Left kidney (tissue), 8 donors: ENCODE data around the gene GABRB3. TPM values are rescaled to one million over a fixed set of nuclear protein-coding genes. Genes with fewer than 3 reads are reported as not detected.

ENCODE experiments used
- DNase-seq: peaks from one replicate; pipeline ENCODE4 v3.0.0-alpha.2; 2013
- long read RNA-seq, 8 donors: transcript quantifications; one replicate each; lab custom pipeline, GENCODE V29; 2026
- polyA plus RNA-seq: library from polyadenylated mRNA; unstranded; fragments of 120-200 nt; gene quantifications from one replicate; pipeline ENCODE4 v1.2.1, GENCODE V29; 2013; ENCODE audit not compliant: insufficient read length

GABRB3 gene
- polyA plus RNA-seq = 6.0 TPM
- long read RNA-seq, donor 1, full-length matches to known transcripts = 9 of 9 reads
- long read RNA-seq, donor 1, partial matches to known transcripts = 0 of 9 reads
- long read RNA-seq, donor 1, other reads (novel, unspliced or antisense) = 0 of 9 reads
- long read RNA-seq, donor 2, full-length matches to known transcripts = 2 of 2 reads
- long read RNA-seq, donor 2, partial matches to known transcripts = 0 of 2 reads
- long read RNA-seq, donor 2, other reads (novel, unspliced or antisense) = 0 of 2 reads
- long read RNA-seq, donor 3, full-length matches to known transcripts = 1 of 1 reads
- long read RNA-seq, donor 3, partial matches to known transcripts = 0 of 1 reads
- long read RNA-seq, donor 3, other reads (novel, unspliced or antisense) = 0 of 1 reads
- long read RNA-seq, donor 4 = 0 reads
- long read RNA-seq, donor 5, full-length matches to known transcripts = 3 of 3 reads
- long read RNA-seq, donor 5, partial matches to known transcripts = 0 of 3 reads
- long read RNA-seq, donor 5, other reads (novel, unspliced or antisense) = 0 of 3 reads
- long read RNA-seq, donor 6, full-length matches to known transcripts = 1 of 1 reads
- long read RNA-seq, donor 6, partial matches to known transcripts = 0 of 1 reads
- long read RNA-seq, donor 6, other reads (novel, unspliced or antisense) = 0 of 1 reads
- long read RNA-seq, donor 7, full-length matches to known transcripts = 4 of 4 reads
- long read RNA-seq, donor 7, partial matches to known transcripts = 0 of 4 reads
- long read RNA-seq, donor 7, other reads (novel, unspliced or antisense) = 0 of 4 reads
- long read RNA-seq, donor 8, full-length matches to known transcripts = 1 of 1 reads
- long read RNA-seq, donor 8, partial matches to known transcripts = 0 of 1 reads
- long read RNA-seq, donor 8, other reads (novel, unspliced or antisense) = 0 of 1 reads

DNA sequence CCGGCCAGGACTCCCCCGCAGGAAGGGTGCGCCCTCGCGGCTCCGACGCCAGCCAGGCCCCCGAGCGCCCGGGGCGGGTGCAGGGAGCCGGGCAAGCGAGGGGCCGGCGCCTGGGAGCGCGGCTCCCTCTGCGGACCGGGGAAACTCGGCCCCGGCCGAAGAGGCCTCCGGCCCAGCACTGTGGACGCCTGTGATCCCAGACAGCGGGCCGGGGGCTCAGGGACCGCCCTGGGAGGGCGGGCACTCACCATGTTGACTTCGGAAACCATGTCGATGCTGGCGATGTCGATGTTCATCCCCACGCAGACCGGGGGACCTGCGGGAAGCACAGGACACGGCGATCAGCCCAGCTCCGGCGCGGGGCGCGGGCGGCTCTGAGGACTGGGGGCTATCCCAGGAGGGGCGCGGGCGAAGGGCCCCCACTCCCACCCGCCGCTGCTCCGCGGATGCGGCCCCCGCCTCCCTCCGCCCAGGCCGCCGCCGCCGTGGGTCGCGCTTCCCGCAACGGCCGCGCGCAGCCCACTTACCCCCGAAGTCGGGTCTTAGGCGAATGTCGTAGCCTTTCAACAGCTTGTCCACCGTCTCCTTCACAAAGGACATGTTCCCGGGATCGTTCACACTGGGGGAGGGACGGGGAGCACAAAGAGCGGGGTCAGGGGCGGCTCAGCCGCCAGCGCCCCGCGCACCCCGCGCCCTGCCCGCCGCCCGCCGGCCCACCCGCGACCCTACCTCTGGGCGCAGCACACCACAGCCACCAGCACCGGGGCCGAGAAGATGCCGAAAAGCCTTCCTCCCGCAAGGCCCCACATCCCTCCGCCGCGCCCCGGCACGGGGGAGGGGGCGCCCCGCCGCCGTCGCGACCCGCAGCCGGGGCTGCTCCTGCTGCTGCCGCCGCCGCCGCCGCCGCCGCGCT is at the start of gene GABRB3:
Gene GABRB3, minus strand, starts transcription at position 913 of the 913 bp plus-strand sequence.
- no peak for DNase-seq

DNA sequence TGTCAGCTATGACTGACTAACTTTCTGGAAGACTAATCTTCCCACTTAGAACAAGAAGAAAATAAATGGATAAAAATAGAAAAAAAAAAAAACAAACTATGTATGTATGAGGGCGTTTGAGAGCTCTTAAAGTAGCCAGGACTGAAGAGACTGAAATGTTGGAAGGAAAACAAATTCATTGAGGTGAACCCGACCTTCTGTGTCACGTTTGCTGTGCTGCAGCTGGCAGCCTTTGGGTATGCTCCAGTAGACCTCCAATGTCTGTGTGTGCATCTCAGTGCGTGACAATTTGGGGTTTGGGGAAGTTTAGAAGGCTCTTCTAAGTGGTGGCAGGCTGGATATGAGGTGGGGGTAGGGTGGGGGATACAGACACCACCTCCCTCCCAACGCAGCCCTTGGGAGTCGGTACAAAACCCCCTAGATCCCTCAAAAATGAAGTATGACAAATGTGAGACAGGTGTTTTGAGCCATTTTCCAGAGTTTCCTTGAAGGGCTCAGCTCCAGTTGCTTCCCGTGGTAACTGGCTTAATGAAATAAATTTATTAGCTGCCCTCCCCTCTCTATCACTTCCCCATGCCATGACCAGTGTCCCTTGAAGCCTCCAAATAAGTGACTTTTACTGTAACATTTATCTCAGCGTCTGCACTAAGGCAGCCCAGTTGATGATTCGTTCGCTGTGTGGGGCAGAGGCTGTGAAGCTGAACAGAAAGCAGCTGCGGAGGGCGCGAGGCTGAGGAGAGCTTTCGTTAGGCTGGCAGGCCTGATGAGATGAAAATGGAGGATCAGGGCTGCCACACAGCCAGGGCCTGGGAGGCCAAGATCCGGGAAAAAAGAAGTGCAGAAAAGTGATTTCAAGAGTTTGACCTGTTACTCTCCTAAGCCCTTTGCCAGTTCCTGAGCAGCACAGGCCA is 34.9 kb upstream of the GABRB3 start:
- DNase-seq = no peak

DNA sequence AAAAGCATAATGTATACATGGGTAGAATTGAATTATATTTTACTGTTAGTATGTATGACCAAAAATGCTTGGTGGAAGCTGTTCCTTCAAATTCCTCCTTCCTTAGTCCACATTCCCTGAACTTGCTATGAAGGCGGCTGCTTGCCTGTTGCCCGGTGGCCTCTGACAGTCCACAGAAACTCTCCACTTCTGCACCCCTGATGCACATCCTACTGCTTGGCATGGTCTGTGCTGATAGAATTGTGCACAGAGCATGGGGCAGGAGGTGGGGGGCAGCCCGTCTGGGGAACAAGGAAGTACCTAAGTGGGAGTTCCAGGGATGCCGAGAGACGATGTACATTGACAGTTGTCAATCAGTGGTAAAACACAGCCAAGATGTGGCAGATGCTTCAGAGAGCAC is 33.7 kb upstream of the GABRB3 start:
- DNase-seq = no peak

DNA sequence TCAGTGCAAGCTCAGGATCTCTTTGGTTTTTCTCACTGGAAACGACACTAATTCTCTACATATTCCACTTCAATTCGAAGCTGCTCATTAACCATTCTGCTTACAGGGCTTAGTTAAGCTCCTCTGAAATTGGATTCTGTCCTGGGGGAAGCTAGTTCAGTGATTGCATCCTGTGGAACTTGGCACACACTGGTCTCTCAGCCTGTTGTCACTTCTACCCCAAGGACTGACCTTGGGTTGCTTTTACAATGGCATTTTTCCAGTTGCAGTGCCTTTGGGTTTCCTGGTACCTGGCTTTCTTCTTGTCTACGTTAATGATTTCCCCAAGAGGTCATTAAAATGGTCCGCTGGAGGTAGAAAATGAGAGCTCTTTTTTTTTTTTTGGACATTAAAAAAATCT is 33.3 kb upstream of the GABRB3 start:
- no peak for DNase-seq

DNA sequence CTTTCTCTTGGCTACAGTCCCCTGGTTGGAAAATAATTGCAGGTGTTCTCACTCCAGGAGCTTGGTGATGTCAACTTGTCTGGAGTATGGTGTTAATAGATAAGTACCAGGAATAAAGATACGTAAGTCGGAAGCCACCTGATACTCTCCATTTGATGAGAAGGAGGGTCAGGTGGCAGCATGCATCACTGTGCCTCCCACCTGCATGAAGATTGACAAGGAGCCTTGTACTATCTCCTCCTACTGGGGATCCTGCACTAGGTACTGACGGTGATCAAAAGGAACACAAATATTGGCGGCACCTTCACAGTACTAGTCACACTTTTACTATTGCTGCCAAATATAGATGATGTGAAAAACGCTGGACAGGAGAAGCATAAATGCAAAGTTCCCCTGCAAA is 32.6 kb upstream of the GABRB3 start:
- no peak for DNase-seq

DNA sequence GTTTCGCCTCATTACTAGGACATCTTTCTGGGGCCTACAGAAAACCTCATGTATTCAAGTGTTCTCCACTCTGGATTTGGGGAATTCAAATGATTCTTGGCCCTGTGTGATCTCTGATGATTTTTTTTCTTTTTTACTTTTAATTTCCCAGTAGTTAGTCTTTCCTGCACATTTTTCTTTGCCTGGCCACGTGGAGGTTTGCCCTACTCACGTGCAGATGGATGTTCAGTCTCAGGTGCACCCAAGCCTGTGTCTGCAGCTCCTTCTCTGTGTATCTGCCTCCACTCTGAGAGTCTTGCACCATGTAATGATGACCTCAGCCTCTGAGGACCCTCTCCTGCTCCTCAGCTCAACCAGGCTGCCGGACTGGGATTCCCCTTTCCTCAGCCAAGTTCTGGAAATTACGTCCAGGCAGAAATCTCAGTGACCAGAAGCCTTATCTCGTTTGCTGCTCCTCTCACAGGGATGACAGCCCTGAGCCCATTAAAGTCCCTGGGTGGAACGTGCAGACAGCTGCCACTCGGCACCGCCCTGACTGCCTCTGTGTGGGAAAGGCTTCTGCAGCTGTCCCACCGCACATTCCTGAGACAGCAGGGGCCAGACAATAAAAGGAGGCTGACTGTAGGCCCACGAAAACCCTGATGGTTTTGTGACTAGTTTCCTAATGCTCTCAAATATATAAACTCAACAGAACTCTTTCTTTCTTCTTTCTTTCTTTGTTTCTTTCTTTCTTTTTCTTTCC is 31.4 kb upstream of the GABRB3 start:
- DNase-seq = no peak

DNA sequence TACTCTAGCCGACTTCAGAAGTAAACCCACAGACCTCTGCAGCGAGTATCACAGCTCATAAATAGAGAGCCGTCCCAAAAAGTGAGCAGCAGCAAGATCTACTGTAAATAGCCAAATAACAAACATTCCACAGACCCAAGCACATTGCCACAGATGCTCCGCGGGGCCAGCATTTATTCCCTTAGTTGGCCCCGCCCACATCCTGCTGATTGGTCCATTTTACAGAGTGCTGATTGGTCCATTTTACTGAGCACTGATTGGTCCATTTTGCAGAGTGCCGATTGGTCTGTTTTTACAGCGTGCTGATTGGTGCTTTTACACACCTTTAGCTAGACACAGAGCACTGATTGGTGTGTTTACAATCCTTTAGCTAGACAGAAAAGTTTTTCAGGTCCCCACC is 17.3 kb upstream of the GABRB3 start:
- DNase-seq = no peak

DNA sequence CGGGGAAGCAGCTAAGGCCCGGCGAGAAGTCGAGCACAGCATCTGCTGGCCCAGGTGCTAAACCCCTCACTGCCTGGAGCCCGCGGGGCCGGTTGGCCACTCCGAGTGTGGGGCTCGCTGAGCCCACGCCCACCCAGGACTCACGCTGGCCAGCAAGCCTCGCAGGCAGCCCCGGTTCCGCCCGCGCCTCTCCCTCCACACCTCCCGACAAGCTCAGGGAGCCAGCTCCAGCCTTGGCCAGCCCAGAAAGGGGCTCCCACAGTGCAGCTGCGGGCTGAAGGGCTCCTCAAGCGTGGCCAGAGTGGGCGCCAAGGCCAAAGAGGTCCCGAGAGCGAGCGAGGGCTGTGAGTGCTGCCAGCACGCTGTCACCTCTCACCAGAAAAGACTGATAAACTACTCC is 8.9 kb upstream of the GABRB3 start:
- no peak for DNase-seq

DNA sequence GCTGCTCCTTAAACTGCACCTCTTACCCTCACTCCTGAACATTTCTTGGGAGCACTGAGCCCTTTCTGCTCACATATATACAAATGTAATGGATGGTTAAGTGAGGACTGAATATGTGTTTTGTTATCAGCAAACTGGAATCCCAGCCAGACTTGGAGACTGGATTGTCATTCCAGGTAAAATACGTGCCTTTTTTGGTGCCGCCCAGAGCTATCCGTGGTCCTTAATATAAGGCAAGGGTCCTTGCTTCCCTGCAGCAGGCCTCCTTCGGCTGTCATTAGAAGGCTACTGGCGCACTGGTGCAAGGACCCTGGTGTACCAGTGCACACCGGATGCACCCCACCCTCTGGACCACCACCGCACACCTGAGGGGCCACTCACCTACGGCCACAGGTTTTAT is 1.1 kb upstream of the GABRB3 start:
- no peak for DNase-seq

DNA sequence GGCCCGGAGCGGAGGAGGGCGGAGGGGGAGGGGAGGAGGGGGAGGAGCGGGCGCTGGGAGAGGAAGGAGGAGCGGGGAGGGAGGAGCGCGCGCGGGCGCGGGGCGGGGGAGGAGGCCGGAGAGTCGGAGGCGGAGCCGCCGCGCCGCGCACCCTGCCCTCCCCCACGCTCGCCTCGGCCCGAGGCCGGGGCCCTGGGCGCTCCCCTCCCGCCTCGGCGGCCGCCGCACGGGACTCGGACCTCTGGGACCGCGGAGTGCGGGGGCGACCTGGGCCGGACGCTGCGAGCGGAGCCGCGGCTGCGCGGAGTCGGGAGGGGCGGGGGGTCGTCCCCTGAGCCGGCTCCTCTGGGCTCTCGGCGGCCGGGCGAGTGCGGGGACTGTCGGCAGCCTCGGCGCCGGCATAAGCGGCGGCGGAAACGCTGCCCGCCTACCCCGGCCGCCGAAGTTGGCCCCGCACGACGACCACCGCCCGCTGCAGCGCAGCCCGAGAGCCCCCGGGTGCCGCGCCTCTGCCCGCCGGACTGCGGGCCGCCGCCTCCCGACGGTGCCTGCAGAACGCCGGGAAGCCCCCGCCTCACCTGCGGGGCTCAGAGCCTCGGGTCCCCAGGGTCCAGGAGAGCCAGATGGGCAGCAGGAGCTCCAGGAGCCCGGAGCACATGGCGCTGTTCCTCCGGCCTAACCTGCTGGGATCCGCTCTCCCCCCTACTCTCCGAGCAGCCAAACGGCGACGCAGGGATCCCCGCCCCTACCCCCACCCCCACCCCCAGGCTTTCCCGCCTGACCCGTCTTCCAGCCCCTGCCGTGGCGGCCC is 406 bp upstream of the GABRB3 start:
- peak; percentile 43 for DNase-seq

DNA sequence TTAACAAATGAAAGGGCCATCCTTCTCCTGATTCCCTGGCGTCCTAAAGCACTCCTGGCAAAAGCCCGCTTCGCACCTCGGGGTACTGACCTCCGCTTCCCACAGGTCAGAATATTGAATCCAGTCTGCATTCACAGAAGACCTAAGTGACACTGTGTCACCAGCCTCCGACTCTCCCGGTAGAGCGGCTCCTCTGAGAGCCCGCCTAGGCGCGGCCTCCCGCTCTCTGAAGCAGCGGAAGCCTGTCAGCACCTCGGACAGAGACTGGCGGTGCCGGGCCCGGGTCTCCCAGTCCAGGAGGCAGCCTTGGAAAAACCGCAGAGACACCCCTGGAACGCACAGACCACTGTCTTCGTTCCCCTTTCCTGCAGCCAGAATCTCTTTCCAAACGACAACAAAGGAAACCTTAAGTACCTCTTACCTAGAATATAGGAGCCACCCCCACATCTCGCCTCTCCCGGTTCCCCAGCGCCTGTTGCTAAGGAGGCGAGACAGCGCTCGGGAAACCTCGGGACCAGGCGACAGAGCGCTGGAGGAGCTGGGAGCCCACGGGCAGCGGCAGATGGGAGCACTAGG is 1.2 kb downstream of the GABRB3 start:
- DNase-seq = peak; percentile 79

DNA sequence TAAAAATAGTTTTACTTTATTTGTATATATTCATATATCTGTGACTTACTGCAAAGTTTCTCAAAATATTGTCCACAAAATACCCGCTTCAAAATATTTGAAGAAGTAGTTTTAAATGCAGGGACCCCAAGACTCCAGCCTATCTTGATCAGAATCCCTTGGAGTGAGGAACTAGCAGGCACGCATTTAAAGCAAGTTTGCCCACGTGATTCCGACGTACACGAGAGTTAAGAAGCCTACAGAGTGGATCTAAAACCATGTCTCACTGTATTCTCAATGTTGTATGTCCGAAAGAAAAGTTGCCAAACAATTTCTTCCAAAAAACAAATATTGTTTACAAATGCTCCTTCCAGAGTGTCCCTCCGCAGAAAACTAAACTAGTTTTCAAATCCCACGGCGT is 1.7 kb downstream of the GABRB3 start:
- no peak for DNase-seq

DNA sequence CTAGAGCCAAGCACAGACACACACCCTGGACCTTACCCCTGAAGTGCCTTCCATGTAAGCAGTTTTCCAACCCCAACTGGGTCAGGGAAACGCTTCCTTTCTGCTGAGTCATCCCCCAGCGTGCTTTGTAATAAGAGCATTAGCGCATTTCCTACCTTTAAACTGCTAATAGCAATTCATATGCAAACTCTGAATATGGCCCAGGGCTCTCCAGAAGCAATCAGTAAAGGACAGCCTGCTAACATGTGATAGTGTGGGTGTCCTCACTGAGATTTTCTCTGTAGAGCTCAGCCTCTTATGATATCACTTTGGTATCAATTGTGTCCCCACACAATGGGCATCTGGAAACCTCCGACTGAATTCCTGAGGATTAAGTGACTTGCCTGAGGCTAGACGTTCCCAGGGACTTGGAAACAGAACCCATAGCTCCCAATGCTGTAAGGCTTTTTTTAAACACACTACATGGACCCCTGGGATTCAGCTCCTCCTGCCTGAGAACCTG is 5.6 kb downstream of the GABRB3 start:
- no peak for DNase-seq

DNA sequence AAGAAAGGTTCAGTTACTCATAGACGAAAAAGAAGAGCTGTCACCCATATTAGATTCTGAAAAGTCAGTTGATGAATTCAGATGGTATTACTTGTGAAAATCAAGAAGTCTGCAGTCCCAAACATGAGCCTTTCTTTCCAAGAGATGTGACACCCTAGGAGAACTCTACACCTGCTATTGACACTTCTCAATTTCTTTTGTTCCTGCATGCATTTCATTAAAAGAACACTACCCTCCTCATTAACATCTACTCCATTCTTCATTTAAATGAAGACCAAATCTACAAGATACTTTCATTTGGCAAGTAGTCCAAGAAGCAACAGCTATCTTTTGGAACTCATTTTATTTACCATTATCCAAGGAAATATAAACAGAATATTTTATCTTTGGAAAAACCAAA is 6.6 kb downstream of the GABRB3 start:
- no peak for DNase-seq

DNA sequence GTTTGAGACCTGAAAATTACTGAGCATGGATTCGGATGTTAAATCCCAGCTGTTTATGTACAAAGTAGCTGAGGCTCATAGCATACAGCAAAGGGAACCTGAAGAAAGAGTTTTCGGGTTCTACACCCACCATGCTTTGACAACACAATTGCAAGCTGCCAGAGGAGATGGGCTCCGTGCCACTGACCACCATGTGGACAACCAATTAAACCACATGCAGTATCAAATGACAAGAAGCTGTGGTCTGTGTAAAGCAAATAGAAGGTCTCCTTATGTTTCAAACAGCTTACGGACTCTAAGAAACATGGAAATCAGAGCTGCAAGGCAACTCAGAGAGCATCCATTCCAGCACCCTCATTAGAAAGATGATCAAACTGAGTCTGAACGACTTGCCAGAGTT is 12.9 kb downstream of the GABRB3 start:
- no peak for DNase-seq

DNA sequence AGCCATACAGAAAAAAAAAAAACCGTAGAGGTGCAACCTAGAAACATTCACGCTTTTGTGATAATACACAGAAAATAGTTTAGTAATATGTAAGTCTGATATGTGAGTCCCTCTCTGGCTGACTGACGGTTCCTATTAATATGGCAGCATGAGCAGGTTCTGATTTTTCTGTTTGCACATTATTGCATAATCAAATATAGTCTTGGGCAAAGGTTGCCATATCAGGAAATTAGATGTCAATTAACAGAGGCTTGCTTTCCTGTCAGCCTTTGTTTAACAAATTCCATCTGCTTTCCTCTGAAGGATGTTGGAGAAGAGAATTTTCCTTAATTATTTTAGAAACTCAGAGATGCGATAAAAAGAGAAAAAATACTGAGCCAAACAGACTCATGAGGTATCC is 14.8 kb downstream of the GABRB3 start:
- no peak for DNase-seq

DNA sequence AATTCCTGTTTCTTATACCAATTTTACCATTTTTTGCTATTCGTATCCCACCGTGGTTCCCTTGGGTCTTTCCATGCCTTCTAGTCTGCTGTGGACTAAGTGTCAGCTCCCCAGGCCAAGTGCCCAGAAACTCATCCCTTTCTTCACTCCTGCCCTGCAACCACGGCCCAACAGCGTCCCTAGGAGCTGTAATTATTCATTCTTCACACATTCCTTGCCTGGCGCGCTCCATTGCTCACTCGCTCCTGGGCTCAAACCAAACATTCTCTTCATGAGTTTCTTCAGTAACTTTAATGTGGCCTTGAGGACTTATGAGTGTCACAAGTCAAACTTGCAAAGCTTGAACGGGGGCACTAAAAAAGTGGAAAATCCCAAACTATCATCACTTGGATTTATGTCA is 15.7 kb downstream of the GABRB3 start:
- DNase-seq = no peak

DNA sequence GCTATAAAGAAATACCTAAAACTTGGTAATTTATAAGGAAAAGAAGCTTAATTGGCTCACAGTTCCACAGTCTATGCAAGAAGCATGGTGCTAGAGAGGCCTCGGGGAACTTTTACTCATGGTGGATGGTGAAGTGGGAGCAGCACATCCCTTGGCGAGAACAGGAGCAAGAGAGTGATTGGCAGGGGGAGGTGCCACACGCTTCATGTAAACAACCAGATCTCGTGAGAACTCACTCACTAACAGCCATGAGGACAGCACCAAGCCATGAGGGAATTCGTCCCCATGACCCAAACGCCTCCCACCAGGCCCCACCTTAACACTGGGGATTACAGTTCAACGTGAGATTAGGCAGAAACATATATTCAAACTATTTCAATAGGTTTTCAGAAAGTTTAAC is 28.0 kb downstream of the GABRB3 start:
- no peak for DNase-seq

DNA sequence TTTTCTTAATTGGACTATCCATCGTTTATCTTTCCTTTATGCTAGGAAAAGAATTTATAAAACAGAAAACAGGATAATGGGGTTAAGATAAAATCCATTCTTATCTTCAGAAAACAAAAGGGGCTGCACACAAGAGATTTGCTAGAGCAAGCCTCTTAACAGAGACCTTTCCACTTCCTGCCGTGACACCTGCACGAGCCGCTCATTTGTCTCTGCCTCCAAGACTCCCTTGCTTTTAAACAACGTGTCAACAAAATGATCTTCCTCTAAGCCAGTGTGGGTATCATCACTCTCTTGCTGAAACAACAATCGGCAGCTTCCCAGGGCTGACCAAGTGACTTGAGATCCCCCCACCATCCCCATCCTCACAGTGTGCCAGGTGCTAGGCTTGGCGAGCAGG is 33.1 kb downstream of the GABRB3 start:
- DNase-seq = no peak
